Endothelial cell of umbilical vein (primary cell): ENCODE measurements around the gene DHRS9.

Experiments
- EZH2 ChIP-seq: IDR thresholded peaks from 2 replicates; pipeline ENCODE4 v1.6.1; 2012; ENCODE audit warnings: borderline replicate concordance, low read depth, mild to moderate bottlenecking, moderate library complexity, low read length, inconsistent platforms; ENCODE audit not compliant: severe bottlenecking
- FOS ChIP-seq: IDR thresholded peaks from 2 replicates; pipeline ENCODE4 v1.6.1; 2011; ENCODE audit warnings: mild to moderate bottlenecking, low read length, moderate library complexity, borderline replicate concordance; ENCODE audit not compliant: insufficient read depth
- GATA2 ChIP-seq: IDR thresholded peaks from 2 replicates; pipeline ENCODE4 v1.7.0; 2011; ENCODE audit warnings: low read depth, mild to moderate bottlenecking, moderate library complexity, mixed read lengths, low read length; ENCODE audit not compliant: insufficient read length, insufficient read depth
- JUN ChIP-seq: IDR thresholded peaks from 2 replicates; pipeline ENCODE4 v1.6.1; 2011; ENCODE audit warnings: borderline replicate concordance, low read depth; ENCODE audit not compliant: insufficient read length, insufficient read depth
- MAX ChIP-seq: IDR thresholded peaks from 2 replicates; pipeline ENCODE4 v1.6.1; 2011; ENCODE audit not compliant: insufficient read depth, insufficient read length
- MYC ChIP-seq: IDR thresholded peaks from one replicate; pipeline ENCODE4 v1.6.1; 2011; ENCODE audit warnings: mild to moderate bottlenecking, low read depth, low read length
- POLR2A ChIP-seq: IDR thresholded peaks from 2 replicates; pipeline ENCODE4 v1.6.1; 2012; ENCODE audit warnings: low read depth, mild to moderate bottlenecking, control low read depth, low read length
- POLR2AphosphoS5 ChIP-seq: IDR thresholded peaks from 2 replicates; pipeline ENCODE4 v1.6.1; 2012; ENCODE audit warnings: low read depth, mild to moderate bottlenecking, control low read depth, low read length, moderate library complexity; ENCODE audit not compliant: insufficient read depth
- TF ChIP-seq, protein P1 (sequence below), 2 donors: IDR thresholded peaks; 1 replicate in 1 of 2; 2 replicates in 1 of 2; pipeline ENCODE4 v1.5.1; 2011; ENCODE audit warnings: low read length in 2 of 2, mild to moderate bottlenecking in 2 of 2, moderate library complexity in 2 of 2, control low read depth in 1 of 2, inconsistent platforms in 1 of 2, low read depth in 1 of 2; ENCODE audit not compliant: insufficient read depth in 1 of 2; ENCODE audit errors: extremely low read depth in 1 of 2

- TF ChIP-seq POLR2A (no peak), EZH2 (no peak), JUN (no peak), FOS (no peak), MYC (no peak), GATA2 (no peak), POLR2AphosphoS5 (no peak), MAX (no peak)
- TF ChIP-seq, protein P1, sequence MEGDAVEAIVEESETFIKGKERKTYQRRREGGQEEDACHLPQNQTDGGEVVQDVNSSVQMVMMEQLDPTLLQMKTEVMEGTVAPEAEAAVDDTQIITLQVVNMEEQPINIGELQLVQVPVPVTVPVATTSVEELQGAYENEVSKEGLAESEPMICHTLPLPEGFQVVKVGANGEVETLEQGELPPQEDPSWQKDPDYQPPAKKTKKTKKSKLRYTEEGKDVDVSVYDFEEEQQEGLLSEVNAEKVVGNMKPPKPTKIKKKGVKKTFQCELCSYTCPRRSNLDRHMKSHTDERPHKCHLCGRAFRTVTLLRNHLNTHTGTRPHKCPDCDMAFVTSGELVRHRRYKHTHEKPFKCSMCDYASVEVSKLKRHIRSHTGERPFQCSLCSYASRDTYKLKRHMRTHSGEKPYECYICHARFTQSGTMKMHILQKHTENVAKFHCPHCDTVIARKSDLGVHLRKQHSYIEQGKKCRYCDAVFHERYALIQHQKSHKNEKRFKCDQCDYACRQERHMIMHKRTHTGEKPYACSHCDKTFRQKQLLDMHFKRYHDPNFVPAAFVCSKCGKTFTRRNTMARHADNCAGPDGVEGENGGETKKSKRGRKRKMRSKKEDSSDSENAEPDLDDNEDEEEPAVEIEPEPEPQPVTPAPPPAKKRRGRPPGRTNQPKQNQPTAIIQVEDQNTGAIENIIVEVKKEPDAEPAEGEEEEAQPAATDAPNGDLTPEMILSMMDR (IDR thresholded peaks at IDR 0.05; ENCODE audit: extremely low read depth in 1 of 2, insufficient read depth in 1 of 2, low read depth in 1 of 2, low read length in 2 of 2) = no peak
Observed at GRCh38 chr2:169107645-169108044, 38.3 kb downstream of the DHRS9 start.
